ENCODE results near the gene WWOX.

DNA sequence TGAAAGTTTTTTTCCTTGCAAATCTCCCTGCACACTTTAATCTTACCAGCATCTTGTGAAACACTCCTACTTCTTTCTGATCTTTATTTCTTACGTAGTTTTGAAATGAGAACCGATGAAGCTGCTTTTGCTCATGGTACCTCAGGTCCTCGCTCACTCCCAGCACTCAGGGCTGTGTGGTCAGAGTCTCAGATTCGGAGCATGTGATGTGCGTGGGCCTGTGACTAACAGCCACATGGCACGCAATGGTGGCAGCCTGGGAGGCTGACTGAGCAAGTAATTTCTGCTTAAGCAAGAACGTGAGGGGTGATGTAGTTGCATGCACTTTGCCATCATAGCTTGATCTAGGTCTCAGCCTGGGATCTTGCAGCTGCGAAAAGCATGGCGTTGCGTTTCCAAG, 876.8 kb downstream of the WWOX start:
- TF ChIP-seq, protein P1, sequence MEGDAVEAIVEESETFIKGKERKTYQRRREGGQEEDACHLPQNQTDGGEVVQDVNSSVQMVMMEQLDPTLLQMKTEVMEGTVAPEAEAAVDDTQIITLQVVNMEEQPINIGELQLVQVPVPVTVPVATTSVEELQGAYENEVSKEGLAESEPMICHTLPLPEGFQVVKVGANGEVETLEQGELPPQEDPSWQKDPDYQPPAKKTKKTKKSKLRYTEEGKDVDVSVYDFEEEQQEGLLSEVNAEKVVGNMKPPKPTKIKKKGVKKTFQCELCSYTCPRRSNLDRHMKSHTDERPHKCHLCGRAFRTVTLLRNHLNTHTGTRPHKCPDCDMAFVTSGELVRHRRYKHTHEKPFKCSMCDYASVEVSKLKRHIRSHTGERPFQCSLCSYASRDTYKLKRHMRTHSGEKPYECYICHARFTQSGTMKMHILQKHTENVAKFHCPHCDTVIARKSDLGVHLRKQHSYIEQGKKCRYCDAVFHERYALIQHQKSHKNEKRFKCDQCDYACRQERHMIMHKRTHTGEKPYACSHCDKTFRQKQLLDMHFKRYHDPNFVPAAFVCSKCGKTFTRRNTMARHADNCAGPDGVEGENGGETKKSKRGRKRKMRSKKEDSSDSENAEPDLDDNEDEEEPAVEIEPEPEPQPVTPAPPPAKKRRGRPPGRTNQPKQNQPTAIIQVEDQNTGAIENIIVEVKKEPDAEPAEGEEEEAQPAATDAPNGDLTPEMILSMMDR (IDR thresholded peaks at IDR 0.05): no peak
- no peak for TF ChIP-seq POLR2A (IDR thresholded peaks at IDR 0.05)

Measured in thyroid gland (tissue), 4 donors.